ENCODE results near the gene UBIAD1.

UBIAD1 gene

GRCh38 chr1:11314959-11315358 lies 42.0 kb downstream of the UBIAD1 start:
- no peak for DNase-seq

- no peak for DNase-seq
Observed at GRCh38 chr1:11316701-11317100, 43.7 kb downstream of the UBIAD1 start.

- no peak for DNase-seq
Observed at GRCh38 chr1:11318982-11319381, 46.0 kb downstream of the UBIAD1 start.

- DNase-seq = peak; percentile 26
Observed at GRCh38 chr1:11320153-11320936, 47.3 kb downstream of the UBIAD1 start.

- DNase-seq = no peak
Observed at GRCh38 chr1:11321656-11322491, 48.9 kb downstream of the UBIAD1 start.

GRCh38 chr1:11324567-11325165 lies 51.7 kb downstream of the UBIAD1 start:
- DNase-seq = no peak

GRCh38 chr1:11326070-11326469 lies 53.1 kb downstream of the UBIAD1 start:
- no peak for DNase-seq

GRCh38 chr1:11328444-11328843 lies 55.4 kb downstream of the UBIAD1 start:
- no peak for DNase-seq

GRCh38 chr1:11330411-11330810 lies 57.4 kb downstream of the UBIAD1 start:
- DNase-seq = no peak

GRCh38 chr1:11331036-11331944 lies 58.3 kb downstream of the UBIAD1 start:
- no peak for DNase-seq

GRCh38 chr1:11331945-11332546 lies 59.0 kb downstream of the UBIAD1 start:
- DNase-seq = no peak

- DNase-seq = no peak
Observed at GRCh38 chr1:11333631-11334030, 60.6 kb downstream of the UBIAD1 start.

- no peak for DNase-seq
Observed at GRCh38 chr1:11334261-11334804, 61.3 kb downstream of the UBIAD1 start.

GRCh38 chr1:11334821-11335220 lies 61.8 kb downstream of the UBIAD1 start:
- no peak for DNase-seq

- DNase-seq = no peak
Observed at GRCh38 chr1:11335417-11336056, 62.5 kb downstream of the UBIAD1 start.

- DNase-seq = peak; percentile 64
Observed at GRCh38 chr1:11337580-11338073, 64.6 kb downstream of the UBIAD1 start.

Measured in activated CD4-positive, alpha-beta T cell treated with anti-CD3 and anti-CD28 coated beads, Interleukin-2, amount 50 U/mL, for 16 hours (primary cell).